Keratinocyte (primary cell): ENCODE measurements around the gene ATAD2B. TPM values are rescaled to one million over a fixed set of nuclear protein-coding genes. Genes with fewer than 3 reads are reported as not detected.

Source experiments
- DNase-seq: peaks from one replicate; pipeline ENCODE4 v3.0.0-alpha.2; 2011; ENCODE audit warnings: low read depth, missing footprints, low spot score
- FAIRE-seq: peaks from 2 replicates; lab custom pipeline; 2011; peaks lifted over from hg19 to GRCh38; lab: Jason Lieb, UNC
- H2AFZ ChIP-seq: 2 replicates; pipeline ENCODE4 v1.6.0; 2012; ENCODE audit warnings: low read length, control low read depth, inconsistent platforms; ENCODE audit not compliant: control insufficient read depth
- H3K27ac ChIP-seq: 2 replicates; pipeline ENCODE4 v1.5.1; 2011; ENCODE audit warnings: low read length; ENCODE audit not compliant: control insufficient read depth, insufficient read depth
- H3K27me3 ChIP-seq: 3 replicates; pipeline ENCODE4 v1.6.0; 2011; ENCODE audit warnings: low read length; ENCODE audit not compliant: control insufficient read depth, insufficient read depth; ENCODE audit errors: extremely low read depth
- H3K36me3 ChIP-seq, 2 experiments: 2 replicates in 1 of 2; 3 replicates in 1 of 2; pipeline ENCODE4 v1.5.1; 2011; ENCODE audit warnings: low read length in 2 of 2, mild to moderate bottlenecking in 1 of 2; ENCODE audit not compliant: control insufficient read depth in 2 of 2, insufficient read depth in 2 of 2; ENCODE audit errors: extremely low read depth in 1 of 2
- H3K4me1 ChIP-seq: 3 replicates; pipeline ENCODE4 v1.5.1; 2011; ENCODE audit warnings: low read length; ENCODE audit not compliant: control insufficient read depth, insufficient read depth; ENCODE audit errors: extremely low read depth
- H3K4me2 ChIP-seq: 3 replicates; pipeline ENCODE4 v1.6.0; 2011; ENCODE audit warnings: low read depth, low read length; ENCODE audit not compliant: control insufficient read depth, insufficient read depth; ENCODE audit errors: extremely low read depth
- H3K4me3 ChIP-seq, 3 experiments: fragments of 200-600 bp in 1 of 3; sonication (generic) in 1 of 3; 2 replicates in 2 of 3; 3 replicates in 1 of 3; pipeline ENCODE4 v1.5.1; 2011 to 2016; ENCODE audit warnings: low read length in 3 of 3, mild to moderate bottlenecking in 3 of 3, control low read depth in 2 of 3, inconsistent platforms in 1 of 3, low read depth in 1 of 3, mixed read lengths in 1 of 3, mixed run types in 1 of 3, moderate library complexity in 1 of 3; ENCODE audit not compliant: control insufficient read depth in 2 of 3, insufficient read depth in 2 of 3; ENCODE audit errors: extremely low read depth in 1 of 3
- H3K79me2 ChIP-seq: 2 replicates; pipeline ENCODE4 v1.6.0; 2012; ENCODE audit warnings: low read length; ENCODE audit not compliant: control insufficient read depth, insufficient read depth
- H3K9ac ChIP-seq: 3 replicates; pipeline ENCODE4 v1.6.0; 2011; ENCODE audit warnings: low read length; ENCODE audit not compliant: control insufficient read depth, insufficient read depth; ENCODE audit errors: extremely low read depth
- H3K9me1 ChIP-seq: 3 replicates; pipeline ENCODE4 v1.6.0; 2011; ENCODE audit warnings: low read length; ENCODE audit not compliant: control insufficient read depth, insufficient read depth; ENCODE audit errors: extremely low read depth
- H3K9me3 ChIP-seq: 2 replicates; pipeline ENCODE4 v1.5.1; 2012; ENCODE audit warnings: low read depth, low read length; ENCODE audit not compliant: control insufficient read depth
- H4K20me1 ChIP-seq: 3 replicates; pipeline ENCODE4 v1.6.0; 2011; ENCODE audit warnings: low read length; ENCODE audit not compliant: control insufficient read depth, insufficient read depth; ENCODE audit errors: extremely low read depth
- EZH2 ChIP-seq: IDR thresholded peaks from one replicate; pipeline ENCODE4 v1.6.1; 2012; ENCODE audit warnings: inconsistent platforms, mild to moderate bottlenecking, low read length, moderate library complexity
- dilution Hi-C: fragments of 300-500 bp; cut with MboI; formaldehyde crosslinking; loops from one replicate; pipeline ENCODE4 v1.7.0; 2020; ENCODE audit warnings: low sequenced_read_pairs; ENCODE audit not compliant: extremely low pct_ligation_motif_present
- polyA plus RNA-seq, 5 experiments: library from polyadenylated mRNA; depleted of rRNA in 3 of 5; stranded (reverse) in 3 of 5; stranded (forward) in 1 of 5; unstranded in 1 of 5; fragments of >200 nt; gene quantifications; 1 replicate in 1 of 5; 2 replicates in 3 of 5; 3 replicates in 1 of 5; pipeline versions ENCODE4 v1.2.1 to v1.2.3, GENCODE V29; 2011 to 2012; ENCODE audit warnings: missing spikeins in 2 of 5, low read depth in 1 of 5, low replicate concordance in 1 of 5
- TF ChIP-seq, protein P1 (sequence below), 3 experiments: IDR thresholded peaks in 1 of 3; conservative IDR thresholded peaks in 1 of 3; optimal IDR thresholded peaks in 1 of 3; 2 replicates in 2 of 3; 3 replicates in 1 of 3; pipeline versions ENCODE3 to v1.5.1; 2011; ENCODE audit warnings: low read length in 3 of 3, mild to moderate bottlenecking in 3 of 3, moderate library complexity in 2 of 3, control low read depth in 1 of 3, inconsistent platforms in 1 of 3; ENCODE audit not compliant: insufficient read depth in 2 of 3; ENCODE audit errors: extremely low read depth in 1 of 3

The ATAD2B gene
- polyA plus RNA-seq, 1 donor (not counting 4 experiments of a cell fraction or from before 2014, with no cell fraction given), result 4.4 TPM

DNA sequence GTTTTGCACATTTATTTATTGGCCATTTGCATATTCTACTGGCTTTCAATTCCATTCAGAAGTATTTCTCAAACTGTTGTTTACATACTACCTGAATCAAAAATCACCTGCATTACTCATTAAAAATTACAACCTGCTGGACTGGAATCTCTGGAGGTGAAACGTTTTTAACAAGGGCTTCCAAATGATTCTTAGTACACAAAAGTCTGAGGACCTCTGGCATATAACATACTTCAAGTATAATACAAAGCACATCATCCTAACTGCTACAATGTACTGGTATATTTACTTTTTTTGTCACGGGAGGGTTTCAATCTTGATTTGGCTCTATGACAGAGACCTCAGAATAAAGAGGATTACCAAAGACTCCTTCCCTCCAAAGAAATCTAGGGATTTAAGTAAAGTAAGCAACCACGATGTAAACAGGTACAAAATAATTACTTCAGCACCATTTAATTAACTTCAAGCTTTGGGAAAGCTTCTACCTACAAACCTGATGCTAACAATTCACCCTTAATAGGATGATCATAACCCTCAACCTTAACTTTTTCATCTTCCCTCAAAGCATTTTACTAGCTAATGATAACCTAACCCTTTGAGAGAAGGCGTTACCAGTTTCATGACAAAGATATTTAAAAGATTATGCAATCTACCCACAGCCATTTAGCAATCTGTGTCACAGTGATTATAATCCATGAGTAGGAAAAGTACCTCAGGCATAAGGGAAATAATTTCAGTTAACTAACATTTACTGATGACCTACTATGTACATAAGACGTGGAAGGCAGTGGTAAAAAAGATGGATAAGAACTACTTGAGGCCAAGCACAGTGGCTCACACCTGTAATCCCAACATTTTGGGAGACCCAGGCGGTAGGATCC is 24.7 kb downstream of the ATAD2B start:
- DNase-seq (no peak), FAIRE-seq (no peak)
- H3K27ac ChIP-seq, result peak overlapping the region; percentile 93
- no peaks in the 10 kb centered on the region for H3K9me1 ChIP-seq
- H3K9me3 ChIP-seq, result no peaks in the 10 kb centered on the region
- H3K9ac ChIP-seq, result peak overlapping the region; percentile 39
- H2AFZ ChIP-seq, result no peak overlapping the region
- H3K27me3 ChIP-seq, result no peaks in the 10 kb centered on the region
- H3K4me1 ChIP-seq, result peaks cover 26% of the 10 kb centered on the region
- H3K79me2 ChIP-seq, result peaks cover 25% of the 10 kb centered on the region
- H3K4me2 ChIP-seq, result peak overlapping the region; percentile 55
- TF ChIP-seq EZH2, result no peak
- TF ChIP-seq, protein P1, sequence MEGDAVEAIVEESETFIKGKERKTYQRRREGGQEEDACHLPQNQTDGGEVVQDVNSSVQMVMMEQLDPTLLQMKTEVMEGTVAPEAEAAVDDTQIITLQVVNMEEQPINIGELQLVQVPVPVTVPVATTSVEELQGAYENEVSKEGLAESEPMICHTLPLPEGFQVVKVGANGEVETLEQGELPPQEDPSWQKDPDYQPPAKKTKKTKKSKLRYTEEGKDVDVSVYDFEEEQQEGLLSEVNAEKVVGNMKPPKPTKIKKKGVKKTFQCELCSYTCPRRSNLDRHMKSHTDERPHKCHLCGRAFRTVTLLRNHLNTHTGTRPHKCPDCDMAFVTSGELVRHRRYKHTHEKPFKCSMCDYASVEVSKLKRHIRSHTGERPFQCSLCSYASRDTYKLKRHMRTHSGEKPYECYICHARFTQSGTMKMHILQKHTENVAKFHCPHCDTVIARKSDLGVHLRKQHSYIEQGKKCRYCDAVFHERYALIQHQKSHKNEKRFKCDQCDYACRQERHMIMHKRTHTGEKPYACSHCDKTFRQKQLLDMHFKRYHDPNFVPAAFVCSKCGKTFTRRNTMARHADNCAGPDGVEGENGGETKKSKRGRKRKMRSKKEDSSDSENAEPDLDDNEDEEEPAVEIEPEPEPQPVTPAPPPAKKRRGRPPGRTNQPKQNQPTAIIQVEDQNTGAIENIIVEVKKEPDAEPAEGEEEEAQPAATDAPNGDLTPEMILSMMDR (optimal IDR thresholded peaks at IDR 0.05 in 1 of 3, IDR thresholded peaks at IDR 0.05 in 1 of 3, conservative IDR thresholded peaks at IDR 0.05 in 1 of 3; ENCODE audit: extremely low read depth in 1 of 3, insufficient read depth in 2 of 3, low read length in 3 of 3), result no peak
- H3K4me3 ChIP-seq, result peak overlapping the region in 1 of 3 experiments; percentile 24
- dilution Hi-C loops, result no loop called here
- H4K20me1 ChIP-seq, result peaks cover 7% of the 10 kb centered on the region
- H3K36me3 ChIP-seq, result no peaks in the 10 kb centered on the region

DNA sequence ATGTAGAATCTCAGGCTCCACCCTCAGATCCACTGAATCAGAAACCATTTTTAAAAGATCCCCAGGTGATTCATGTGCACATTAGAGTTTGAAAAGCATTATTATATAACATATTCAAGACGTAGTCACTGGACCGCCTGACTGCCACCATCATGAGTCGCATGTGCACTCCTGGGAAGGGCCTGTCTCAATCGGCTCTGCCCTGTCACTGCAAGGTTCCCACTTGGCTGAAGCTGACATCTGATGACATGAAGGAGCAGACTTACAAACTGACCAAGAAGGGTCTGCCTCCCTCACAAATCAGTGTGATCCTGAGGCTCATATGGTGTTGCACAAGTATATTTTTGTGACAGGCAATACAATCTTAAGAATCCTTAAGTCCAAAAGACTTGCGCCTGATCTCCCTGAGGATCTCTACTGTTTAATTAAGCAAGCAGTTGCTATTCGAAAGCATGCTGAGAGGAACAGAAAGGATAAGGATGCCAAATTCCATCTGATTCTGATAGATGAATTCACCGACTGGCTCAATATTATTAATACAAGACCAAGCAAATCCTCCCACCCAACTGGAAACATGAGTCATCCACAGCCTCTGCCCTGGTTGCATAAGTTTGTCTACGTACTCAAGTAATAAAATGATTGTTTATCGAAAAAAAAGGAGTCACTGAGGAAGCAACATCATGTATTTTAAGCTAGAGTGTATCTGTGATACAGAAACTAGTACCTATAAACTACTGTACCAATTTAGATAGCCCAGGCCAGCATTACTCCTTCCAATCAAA is 26.2 kb downstream of the ATAD2B start:
- Histone ChIP-seq H3K36me3 (no peaks in the 10 kb centered on the region), H3K4me1 (peaks cover 26% of the 10 kb centered on the region), H3K4me2 (peak overlapping the region; percentile 95), H3K27me3 (no peaks in the 10 kb centered on the region), H3K9ac (peak overlapping the region; percentile 72), H3K27ac (peak overlapping the region; percentile 93), H4K20me1 (peaks cover 7% of the 10 kb centered on the region), H3K9me3 (no peaks in the 10 kb centered on the region), H3K4me3 (peak overlapping the region in 2 of 3 experiments; percentile 66 to 73), H2AFZ (peak overlapping the region; percentile 74), H3K9me1 (no peaks in the 10 kb centered on the region), H3K79me2 (peaks cover 31% of the 10 kb centered on the region)
- DNase-seq (peak; percentile 50), FAIRE-seq (peak; percentile 13)
- TF ChIP-seq, protein P1 (optimal IDR thresholded peaks at IDR 0.05 in 1 of 3, IDR thresholded peaks at IDR 0.05 in 1 of 3, conservative IDR thresholded peaks at IDR 0.05 in 1 of 3; ENCODE audit: extremely low read depth in 1 of 3, insufficient read depth in 2 of 3, low read length in 3 of 3), result no peak
- no peak for TF ChIP-seq EZH2
- dilution Hi-C loops, result no loop called here
